Measurements from ENCODE around the gene ARID5B.

GRCh38 chr10:61978965-61979364 is 77.5 kb downstream of the ARID5B start:
- TF ChIP-seq NFRKB (IDR thresholded peaks at IDR 0.05): no peak
- no peak for TF ChIP-seq TARDBP (IDR thresholded peaks at IDR 0.05)
- no peak for TF ChIP-seq ELF4 (IDR thresholded peaks at IDR 0.05)
- TF ChIP-seq ARNT (IDR thresholded peaks at IDR 0.05): no peak
- TF ChIP-seq FOXM1 (IDR thresholded peaks at IDR 0.05; ENCODE audit: borderline replicate concordance): no peak
- TF ChIP-seq SUZ12 (IDR thresholded peaks at IDR 0.05): no peak
- no peak for TF ChIP-seq BHLHE40 (IDR thresholded peaks at IDR 0.05; ENCODE audit: borderline replicate concordance)
- TF ChIP-seq, protein P1, sequence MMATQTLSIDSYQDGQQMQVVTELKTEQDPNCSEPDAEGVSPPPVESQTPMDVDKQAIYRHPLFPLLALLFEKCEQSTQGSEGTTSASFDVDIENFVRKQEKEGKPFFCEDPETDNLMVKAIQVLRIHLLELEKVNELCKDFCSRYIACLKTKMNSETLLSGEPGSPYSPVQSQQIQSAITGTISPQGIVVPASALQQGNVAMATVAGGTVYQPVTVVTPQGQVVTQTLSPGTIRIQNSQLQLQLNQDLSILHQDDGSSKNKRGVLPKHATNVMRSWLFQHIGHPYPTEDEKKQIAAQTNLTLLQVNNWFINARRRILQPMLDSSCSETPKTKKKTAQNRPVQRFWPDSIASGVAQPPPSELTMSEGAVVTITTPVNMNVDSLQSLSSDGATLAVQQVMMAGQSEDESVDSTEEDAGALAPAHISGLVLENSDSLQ (IDR thresholded peaks at IDR 0.05): no peak

Measured in HEK293T (cell line).